HepG2 (cell line): Measurements from ENCODE around the gene PARD3. TPM values are rescaled to one million over a fixed set of nuclear protein-coding genes. Genes with fewer than 3 reads are reported as not detected.

Experiments used
- ATAC-seq: fragments of 200-7000 bp; cut with Tn5 transposase; 3 replicates; pipeline ENCODE4 v1.9.1; 2020; ENCODE audit warnings: mild to moderate bottlenecking, moderate library complexity
- BruUV-seq: library from RNA; stranded (reverse); fragments of 400-500 nt; replicated peaks from 2 replicates; lab custom pipeline; 2021; lab: Mats Ljungman, UMichigan
- CTCF ChIA-PET: fragments of 300-600 bp; formaldehyde crosslinking; extraction: SDS; loops from one replicate; lab custom pipeline; 2021; ENCODE audit warnings: low total read pairs, inconsistent platforms, low intra/inter-chr PET ratio; lab: Yijun Ruan, JAX
- POLR2A ChIA-PET: fragments of 350-600 bp; sonication (Branson Sonifier 250); formaldehyde crosslinking; loops from one replicate; lab custom pipeline; 2020; ENCODE audit warnings: antibody characterized with exemption, inconsistent platforms; lab: Yijun Ruan, JAX
- DNase-seq: peaks from one replicate; pipeline ENCODE4 v3.0.0-alpha.2; 2015; ENCODE audit warnings: low spot score
- FAIRE-seq: peaks from 3 replicates; lab custom pipeline; 2011; peaks lifted over from hg19 to GRCh38; lab: Jason Lieb, UNC
- H2AFZ ChIP-seq: one replicate; pipeline ENCODE4 v1.6.1; 2011; ENCODE audit warnings: low read length, inconsistent platforms
- H3K27ac ChIP-seq: fragments of 300-600 bp; 3 replicates; pipeline ENCODE4 v1.8.0; 2011; ENCODE audit warnings: mixed run types, mild to moderate bottlenecking, mixed read lengths, low read length, inconsistent platforms; ENCODE audit not compliant: insufficient read depth; ENCODE audit errors: extremely low read length
- H3K27me3 ChIP-seq, 2 experiments: fragments of 200-600 bp in 1 of 2; 2 replicates in 1 of 2; 3 replicates in 1 of 2; pipeline versions ENCODE4 v1.6.0 to v1.8.0; 2011; ENCODE audit warnings: low read length in 2 of 2, mild to moderate bottlenecking in 2 of 2, moderate library complexity in 2 of 2, inconsistent platforms in 1 of 2; ENCODE audit not compliant: insufficient read depth in 2 of 2, control insufficient read depth in 1 of 2
- H3K36me3 ChIP-seq, 2 experiments: fragments of 200-600 bp in 1 of 2; replicated peaks in 1 of 2; 2 replicates in 1 of 2; 3 replicates in 1 of 2; pipeline versions ENCODE4 v1.5.1 to v1.8.0; 2011; ENCODE audit warnings: low read length in 2 of 2, inconsistent platforms in 1 of 2; ENCODE audit not compliant: insufficient read depth in 2 of 2, control insufficient read depth in 1 of 2
- H3K4me1 ChIP-seq: 2 replicates; pipeline ENCODE4 v1.5.1; 2012; ENCODE audit warnings: low read length, inconsistent platforms; ENCODE audit not compliant: insufficient read depth
- H3K4me2 ChIP-seq: 2 replicates; pipeline ENCODE4 v1.6.0; 2011; ENCODE audit warnings: low read depth, low read length, inconsistent platforms
- H3K4me3 ChIP-seq, 3 experiments: fragments of 200-600 bp in 1 of 3; sonication (generic), shearing (Covaris generic) in 1 of 3; replicated peaks in 1 of 3; 2 replicates each; pipeline ENCODE4 v1.5.1; 2011 to 2016; ENCODE audit warnings: low read length in 3 of 3, inconsistent platforms in 2 of 3, low read depth in 2 of 3, mild to moderate bottlenecking in 2 of 3, control low read depth in 1 of 3, mixed read lengths in 1 of 3; ENCODE audit not compliant: insufficient read depth in 1 of 3
- H3K79me2 ChIP-seq: one replicate; pipeline ENCODE4 v1.6.1; 2011; ENCODE audit warnings: low read length, inconsistent platforms; ENCODE audit not compliant: insufficient read depth
- H3K9ac ChIP-seq: 2 replicates; pipeline ENCODE4 v1.6.0; 2011; ENCODE audit warnings: mild to moderate bottlenecking, low read depth, low read length, inconsistent platforms; ENCODE audit not compliant: insufficient read depth
- H3K9me3 ChIP-seq: 2 replicates; pipeline ENCODE4 v1.5.1; 2012; ENCODE audit warnings: mild to moderate bottlenecking, low read length
- H4K20me1 ChIP-seq: 2 replicates; pipeline ENCODE4 v1.6.0; 2011; ENCODE audit warnings: inconsistent platforms, mild to moderate bottlenecking, low read length, moderate library complexity; ENCODE audit not compliant: insufficient read depth
- DR1 ChIP-seq: sonication (generic); formaldehyde crosslinking; IDR thresholded peaks from 2 replicates; pipeline ENCODE4 v1.8.0; 2021; ENCODE audit warnings: mild to moderate bottlenecking, missing genetic modification reagents, inconsistent platforms
- ELF3 ChIP-seq: IDR thresholded peaks from 2 replicates; pipeline ENCODE4 v1.6.1; 2016; ENCODE audit warnings: missing genetic modification reagents, missing compliant biosample characterization
- GPN1 ChIP-seq: sonication (generic); formaldehyde crosslinking; IDR thresholded peaks from 2 replicates; pipeline ENCODE4 v1.5.1; 2020; ENCODE audit warnings: missing genetic modification reagents, borderline replicate concordance
- IRF9 ChIP-seq: sonication (generic); formaldehyde crosslinking; IDR thresholded peaks from 2 replicates; pipeline ENCODE4 v1.8.0; 2022; ENCODE audit warnings: missing genetic modification reagents, mild to moderate bottlenecking, borderline replicate concordance
- PLSCR1 ChIP-seq: sonication (generic); formaldehyde crosslinking; IDR thresholded peaks from 2 replicates; pipeline ENCODE4 v1.5.0; 2020; ENCODE audit warnings: missing genetic modification reagents, mild to moderate bottlenecking, borderline replicate concordance
- STAT6 ChIP-seq: sonication (generic); formaldehyde crosslinking; IDR thresholded peaks from 2 replicates; pipeline ENCODE4 v1.4.0; 2020; ENCODE audit warnings: missing genetic modification reagents, mild to moderate bottlenecking, borderline replicate concordance
- TEAD3 ChIP-seq: optimal IDR thresholded peaks from 2 replicates; pipeline ENCODE3; 2016; ENCODE audit warnings: borderline replicate concordance
- U2AF1 ChIP-seq: fragments of 200-400 bp; formaldehyde crosslinking; optimal IDR thresholded peaks from 2 replicates; pipeline ENCODE3; 2017; ENCODE audit warnings: mild to moderate bottlenecking, low read depth, low read length
- ZBTB26 ChIP-seq: IDR thresholded peaks from 2 replicates; pipeline ENCODE4 v1.6.1; 2016; ENCODE audit warnings: missing compliant biosample characterization, missing genetic modification reagents, borderline replicate concordance
- ZNF207 ChIP-seq: fragments of 450-650 bp; IDR thresholded peaks from 2 replicates; pipeline ENCODE4 v1.6.1; 2016; ENCODE audit warnings: antibody characterized with exemption, borderline replicate concordance
- ZNF354B ChIP-seq: sonication (generic); formaldehyde crosslinking; IDR thresholded peaks from 2 replicates; pipeline ENCODE4 v1.8.0; 2022; ENCODE audit warnings: mild to moderate bottlenecking, missing genetic modification reagents
- ZNF574 ChIP-seq: sonication (generic); formaldehyde crosslinking; IDR thresholded peaks from 2 replicates; pipeline ENCODE4 v1.4.0; 2020; ENCODE audit warnings: missing genetic modification reagents
- ZNF777 ChIP-seq: sonication (generic); formaldehyde crosslinking; IDR thresholded peaks from 2 replicates; pipeline ENCODE4 v1.4.0; 2020; ENCODE audit warnings: missing genetic modification reagents
- ZSCAN25 ChIP-seq: sonication (generic); formaldehyde crosslinking; IDR thresholded peaks from 2 replicates; pipeline ENCODE4 v1.8.0; 2022; ENCODE audit warnings: mild to moderate bottlenecking, missing genetic modification reagents
- WGBS: methylation state at CpG from one replicate; pipeline ENCODE4 v1.1.6; 2017; ENCODE audit warnings: low lambda C conversion rate; 5-methylcytosine and 5-hydroxymethylcytosine counted together
- in situ Hi-C: cut with HindIII; loops from 2 replicates; pipeline ENCODE4 v1.10.0; 2017; ENCODE audit warnings: low pct_unique_long_range_greater_than_20kb; ENCODE audit not compliant: extremely low pct_ligation_motif_present
- intact Hi-C: fragments of 100-400 bp; cut with micrococcal nuclease; formaldehyde crosslinking; loops from one replicate; pipeline ENCODE4 v1.10.0; 2022; ENCODE audit not compliant: unreplicated experiment
- polyA plus RNA-seq, 8 experiments: library from polyadenylated mRNA; depleted of rRNA in 3 of 8; stranded (reverse) in 7 of 8; unstranded in 1 of 8; fragments of >200 nt; fragmentation: Illumina TruSeq in 4 of 8; extraction: Trizol in 4 of 8; gene quantifications; 2 replicates each; pipeline versions ENCODE4 v1.2.1 to v1.2.3, GENCODE V29; 2011 to 2016; ENCODE audit warnings: low read depth in 4 of 8, missing spikeins in 1 of 8, mixed read lengths in 1 of 8; ENCODE audit not compliant: insufficient read depth in 1 of 8
- total RNA-seq, 5 experiments: library from RNA; depleted of rRNA; stranded (reverse); fragments of >200 nt; fragmentation: Illumina TruSeq; extraction: Trizol; gene quantifications; 2 replicates each; pipeline ENCODE4 v1.2.3, GENCODE V29; 2016; ENCODE audit warnings: low read depth in 1 of 5

The PARD3 gene
- total and polyA plus RNA-seq, 2 of the 13 experiments (the other 11 are each of a cell fraction or from before 2014, with no cell fraction given): 40.9 to 60.0 TPM

- TF ChIP-seq GPN1 (CRISPR knock-in tag) (no peak), ZBTB26 (CRISPR knock-in tag) (no peak), TEAD3 (CRISPR knock-in tag) (peak; percentile 79), ZNF354B (CRISPR knock-in tag) (no peak), PLSCR1 (CRISPR knock-in tag) (no peak)
These were observed 495.8 kb downstream of the PARD3 start (continued) for GRCh38 chr10:34319197-34319846.

GRCh38 chr10:34316154-34316553, 498.9 kb downstream of the PARD3 start:
- FAIRE-seq: no peak
- no peak for ATAC-seq
- Histone ChIP-seq H3K27ac (no peak overlapping the region), H3K9me3 (no peaks in the 10 kb centered on the region), H3K4me1 (peaks cover 10% of the 10 kb centered on the region; the same call in 1 of the 2 replicates), H3K27me3 (no peaks in the 10 kb centered on the region), H3K4me2 (no peak overlapping the region), H3K9ac (no peak overlapping the region), H3K36me3 (peaks cover 10 to 13% of the 10 kb centered on the region in 2 experiments; a peak in 4 of 5 replicates), H3K79me2 (no peaks in the 10 kb centered on the region), H4K20me1 (no peaks in the 10 kb centered on the region), H3K4me3 (no peak overlapping the region), H2AFZ (no peak overlapping the region)
- in situ Hi-C loops (no loop called here), intact Hi-C loops (no loop called here)
- 96% methylated on average over 2 of the region's 2 CpGs for WGBS
- CTCF ChIA-PET: no interaction called here
- no peak for DNase-seq
- POLR2A ChIA-PET: no interaction called here
- no TSS peak for BruUV-seq
- TF ChIP-seq DR1 (CRISPR knock-in tag) (no peak), IRF9 (no peak), U2AF1 (no peak), ZNF574 (CRISPR knock-in tag) (no peak), ELF3 (CRISPR knock-in tag) (no peak), ZSCAN25 (CRISPR knock-in tag) (no peak), ZNF777 (CRISPR knock-in tag) (no peak), ZNF207 (no peak), STAT6 (no peak)
